IMR-90 (cell line): ENCODE measurements around the gene NOTCH2. TPM values are rescaled to one million over a fixed set of nuclear protein-coding genes. Genes with fewer than 3 reads are reported as not detected.
"Not testable (repeated sequence)": the region's sequence is repeated elsewhere in the genome, so short reads cannot be mapped to it uniquely, and the experiment has no call there.

Experiments
- ATAC-seq: fragments of 200-7000 bp; cut with Tn5 transposase; 2 replicates; pipeline ENCODE4 v1.9.1; 2020; ENCODE audit warnings: low read depth, mild to moderate bottlenecking, moderate library complexity
- BruUV-seq: library from RNA; stranded (reverse); fragments of 400-500 nt; replicated peaks from 2 replicates; lab custom pipeline; 2021; lab: Mats Ljungman, UMichigan
- CTCF ChIA-PET: fragments of 300-600 bp; formaldehyde crosslinking; extraction: SDS; loops from one replicate; lab custom pipeline; 2021; ENCODE audit warnings: antibody characterized with exemption; lab: Yijun Ruan, JAX
- POLR2A ChIA-PET: fragments of 300-600 bp; sonication (Branson Sonifier 250); formaldehyde crosslinking; loops from one replicate; lab custom pipeline; 2022; ENCODE audit warnings: antibody characterized with exemption; ENCODE audit not compliant: unreplicated experiment; lab: Charles Lee
- DNase-seq: peaks from one replicate; pipeline ENCODE4 v3.0.0; 2013
- H2AFZ ChIP-seq: replicated peaks from 2 replicates; pipeline ENCODE3; 2013; ENCODE audit warnings: low read length, mild to moderate bottlenecking; ENCODE audit not compliant: poor library complexity
- H2AK5ac ChIP-seq: 2 replicates; pipeline ENCODE4 v1.6.1; 2013; ENCODE audit warnings: low read depth, low read length, inconsistent platforms
- H2AK9ac ChIP-seq: replicated peaks from 2 replicates; pipeline ENCODE3; 2013; ENCODE audit warnings: mild to moderate bottlenecking, low read depth, low read length, moderate library complexity; ENCODE audit not compliant: poor library complexity
- H2BK120ac ChIP-seq: 2 replicates; pipeline ENCODE4 v1.6.1; 2013; ENCODE audit warnings: low read depth, low read length, inconsistent platforms
- H2BK15ac ChIP-seq: 3 replicates; pipeline ENCODE4 v1.6.1; 2013; ENCODE audit warnings: low read depth, low read length, inconsistent platforms
- H2BK20ac ChIP-seq: 2 replicates; pipeline ENCODE4 v1.6.1; 2013; ENCODE audit warnings: low read depth, mild to moderate bottlenecking, inconsistent platforms, low read length, moderate library complexity
- H2BK5ac ChIP-seq: 2 replicates; pipeline ENCODE4 v1.6.1; 2013; ENCODE audit warnings: mild to moderate bottlenecking, low read depth, low read length, inconsistent platforms; ENCODE audit not compliant: poor library complexity, severe bottlenecking
- H3K14ac ChIP-seq: replicated peaks from 2 replicates; pipeline ENCODE4 v1.6.1; 2013; ENCODE audit warnings: low read depth, low read length, inconsistent platforms
- H3K18ac ChIP-seq: 2 replicates; pipeline ENCODE4 v1.6.1; 2013; ENCODE audit warnings: low read depth, low read length, control low read depth
- H3K23ac ChIP-seq: 2 replicates; pipeline ENCODE4 v1.6.1; 2013; ENCODE audit warnings: low read depth, low read length, inconsistent platforms
- H3K27ac ChIP-seq: 2 replicates; pipeline ENCODE4 v1.5.1; 2013; ENCODE audit warnings: mild to moderate bottlenecking, control low read depth, low read length; ENCODE audit not compliant: insufficient read depth
- H3K27me3 ChIP-seq: 2 replicates; pipeline ENCODE4 v1.6.1; 2013; ENCODE audit warnings: low read length; ENCODE audit not compliant: control insufficient read depth, insufficient read depth
- H3K36me3 ChIP-seq: 2 replicates; pipeline ENCODE4 v1.6.1; 2013; ENCODE audit warnings: low read length, mixed read lengths; ENCODE audit not compliant: control insufficient read depth, insufficient read depth
- H3K4ac ChIP-seq: 2 replicates; pipeline ENCODE4 v1.6.1; 2013; ENCODE audit warnings: low read depth, low read length, inconsistent platforms
- H3K4me1 ChIP-seq: 2 replicates; pipeline ENCODE4 v1.6.1; 2013; ENCODE audit warnings: low read length, mixed read lengths; ENCODE audit not compliant: control insufficient read depth, insufficient read depth
- H3K4me2 ChIP-seq: 2 replicates; pipeline ENCODE4 v1.6.1; 2013; ENCODE audit warnings: low read depth, mild to moderate bottlenecking, control low read depth, low read length, moderate library complexity
- H3K4me3 ChIP-seq: 2 replicates; pipeline ENCODE4 v1.5.1; 2013; ENCODE audit warnings: low read depth, mild to moderate bottlenecking, control low read depth, low read length, moderate library complexity; ENCODE audit not compliant: insufficient read depth
- H3K56ac ChIP-seq: 2 replicates; pipeline ENCODE4 v1.6.1; 2013; ENCODE audit warnings: low read length, inconsistent platforms; ENCODE audit not compliant: insufficient read depth; ENCODE audit errors: extremely low read depth
- H3K79me1 ChIP-seq, 2 experiments: 2 replicates each; pipeline ENCODE4 v1.6.1; 2013; ENCODE audit warnings: low read length in 2 of 2, inconsistent platforms in 1 of 2, low read depth in 1 of 2
- H3K9ac ChIP-seq: 2 replicates; pipeline ENCODE4 v1.6.1; 2013; ENCODE audit warnings: low read depth, low read length, control low read depth
- H3K9me1 ChIP-seq: 2 replicates; pipeline ENCODE4 v1.6.1; 2013; ENCODE audit warnings: low read length, inconsistent platforms; ENCODE audit not compliant: insufficient read depth
- H3K9me3 ChIP-seq: 2 replicates; pipeline ENCODE4 v1.6.1; 2013; ENCODE audit warnings: low read length; ENCODE audit not compliant: control insufficient read depth, insufficient read depth
- H4K20me1 ChIP-seq: 2 replicates; pipeline ENCODE4 v1.6.1; 2013; ENCODE audit warnings: low read length, inconsistent platforms; ENCODE audit not compliant: insufficient read depth
- H4K5ac ChIP-seq: 2 replicates; pipeline ENCODE4 v1.6.1; 2013; ENCODE audit warnings: mild to moderate bottlenecking, low read depth, low read length, control low read depth
- H4K8ac ChIP-seq, 2 experiments: 2 replicates each; pipeline ENCODE4 v1.6.1; 2013; ENCODE audit warnings: low read depth in 2 of 2, low read length in 2 of 2, control low read depth in 1 of 2, inconsistent platforms in 1 of 2
- H4K91ac ChIP-seq: 2 replicates; pipeline ENCODE4 v1.6.1; 2013; ENCODE audit warnings: low read depth, low read length, inconsistent platforms; ENCODE audit not compliant: insufficient read depth
- WGBS, 2 experiments: methylation state at CpG; one replicate each; pipeline versions ENCODE4 v1.1.5 to v1.1.7; 2013; ENCODE audit warnings: missing lambda C conversion rate in 2 of 2; ENCODE audit not compliant: insufficient read length in 1 of 2; ENCODE audit errors: extremely low coverage in 2 of 2; 5-methylcytosine and 5-hydroxymethylcytosine counted together
- dilution Hi-C: fragments of 300-500 bp; cut with HindIII; formaldehyde crosslinking; loops from one replicate; pipeline ENCODE4 v1.14.3; 2018; ENCODE audit warnings: low sequenced_read_pairs; ENCODE audit not compliant: unreplicated experiment
- in situ Hi-C: fragments of 300-500 bp; cut with MboI; formaldehyde crosslinking; loops from 3 replicates; pipeline ENCODE4 v1.14.3; 2019; ENCODE audit warnings: low sequenced_read_pairs, inconsistent platforms, mixed read lengths
- intact Hi-C: fragments of 100-400 bp; cut with micrococcal nuclease; formaldehyde crosslinking; loops from 2 replicates; pipeline ENCODE4 v1.10.0; 2022
- polyA plus RNA-seq, 3 experiments: library from polyadenylated mRNA; depleted of rRNA; stranded (reverse); fragments of >200 nt; gene quantifications; 2 replicates each; pipeline ENCODE4 v1.2.3, GENCODE V29; 2012; ENCODE audit warnings: low replicate concordance in 1 of 3
- total RNA-seq: library from RNA; depleted of rRNA; stranded (reverse); fragments of >200 nt; gene quantifications from 2 replicates; pipeline ENCODE4 v1.2.3, GENCODE V29; 2012

Gene NOTCH2
- total and polyA plus RNA-seq, 2 of the 4 experiments (the other 2 are of a cell fraction), result 40.4 to 131 TPM

DNA sequence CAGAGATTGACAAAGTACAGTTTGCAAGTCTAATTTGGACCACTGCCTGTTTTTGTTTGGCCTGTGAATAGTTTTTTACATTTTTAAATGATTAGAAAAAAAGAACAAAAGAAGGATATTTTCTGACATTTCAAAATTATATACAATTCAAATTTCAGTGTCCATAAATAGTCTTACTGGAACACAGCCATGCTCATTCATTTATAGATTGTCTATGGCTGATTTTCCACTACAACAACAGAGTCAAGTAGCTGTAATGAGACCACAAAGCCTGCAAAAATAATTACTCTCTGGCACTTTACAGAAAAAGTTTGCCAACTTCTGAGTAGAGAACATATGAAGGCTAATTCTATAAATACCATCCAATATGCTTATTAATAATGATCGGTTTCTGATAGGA, 61.1 kb downstream of the NOTCH2 start:
- ATAC-seq, DNase-seq, H3K56ac ChIP-seq, H3K4me1 ChIP-seq, POLR2A ChIA-PET, H3K9me3 ChIP-seq, H2BK15ac ChIP-seq, H2AK9ac ChIP-seq, H4K20me1 ChIP-seq, H3K4me2 ChIP-seq, H2AK5ac ChIP-seq, H2BK5ac ChIP-seq, BruUV-seq, in situ Hi-C loops, H4K5ac ChIP-seq, H3K4me3 ChIP-seq, H3K36me3 ChIP-seq, H3K9ac ChIP-seq, dilution Hi-C loops, H2BK120ac ChIP-seq, H2AFZ ChIP-seq, H3K23ac ChIP-seq, H2BK20ac ChIP-seq, H3K9me1 ChIP-seq, H3K79me1 ChIP-seq, H3K4ac ChIP-seq, H3K18ac ChIP-seq, CTCF ChIA-PET, H3K14ac ChIP-seq, H4K91ac ChIP-seq, intact Hi-C loops, H3K27me3 ChIP-seq, H3K27ac ChIP-seq, H4K8ac ChIP-seq: not testable (repeated sequence)
- WGBS, 2 experiments, result no CpG with 5 or more reads among the region's 1 CpG

DNA sequence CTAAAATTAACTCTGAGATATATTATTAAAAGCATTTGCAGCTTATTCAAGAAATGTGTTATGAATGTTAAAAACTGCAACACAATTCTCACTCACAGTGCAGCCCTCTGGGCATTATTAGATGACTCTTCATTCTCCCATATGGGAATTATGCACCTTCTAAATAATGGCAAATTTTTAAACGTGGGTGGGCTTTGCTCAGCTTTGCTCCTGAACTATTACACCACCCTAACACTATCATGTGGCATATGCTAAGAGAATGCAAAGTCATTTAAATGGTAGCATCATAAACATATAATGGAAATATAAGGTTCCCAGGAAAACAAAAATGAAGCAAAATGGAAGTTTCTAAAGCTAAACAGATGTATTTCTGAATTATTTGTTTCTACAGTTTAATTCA, 61.6 kb downstream of the NOTCH2 start:
- H3K4me3 ChIP-seq, H2AFZ ChIP-seq, H2AK9ac ChIP-seq, dilution Hi-C loops, DNase-seq, POLR2A ChIA-PET, H2BK20ac ChIP-seq, H3K27me3 ChIP-seq, H4K20me1 ChIP-seq, H3K27ac ChIP-seq, CTCF ChIA-PET, in situ Hi-C loops, H3K36me3 ChIP-seq, intact Hi-C loops, H2AK5ac ChIP-seq, H3K56ac ChIP-seq, H2BK120ac ChIP-seq, H3K9me3 ChIP-seq, H2BK15ac ChIP-seq, H3K9ac ChIP-seq, H3K4me1 ChIP-seq, H3K14ac ChIP-seq, ATAC-seq, H2BK5ac ChIP-seq, H3K23ac ChIP-seq, H4K8ac ChIP-seq, H3K4ac ChIP-seq, H3K9me1 ChIP-seq, H4K5ac ChIP-seq, H4K91ac ChIP-seq, H3K4me2 ChIP-seq, H3K79me1 ChIP-seq, H3K18ac ChIP-seq, BruUV-seq: not testable (repeated sequence)
- WGBS, 2 experiments, result no CpG with 5 or more reads among the region's 1 CpG
